Measurements from ENCODE around the gene PRR5.

The PRR5 gene

GRCh38 chr22:44705022-44705297 lies 3.0 kb downstream of the PRR5 start:
- H3K27ac ChIP-seq = no peak overlapping the region
- TF ChIP-seq CTCF (conservative IDR thresholded peaks at IDR 0.05) = no peak

GRCh38 chr22:44706488-44706887 lies 4.5 kb downstream of the PRR5 start:
- TF ChIP-seq CTCF (conservative IDR thresholded peaks at IDR 0.05) = no peak
- H3K27ac ChIP-seq = no peak overlapping the region

GRCh38 chr22:44707178-44707577 lies 5.2 kb downstream of the PRR5 start:
- H3K27ac ChIP-seq = no peak overlapping the region
- TF ChIP-seq CTCF (conservative IDR thresholded peaks at IDR 0.05) = no peak

- H3K27ac ChIP-seq = no peak overlapping the region
- no peak for TF ChIP-seq CTCF (conservative IDR thresholded peaks at IDR 0.05)
Observed at GRCh38 chr22:44707752-44708151, 5.7 kb downstream of the PRR5 start.

GRCh38 chr22:44709881-44710392 lies 7.9 kb downstream of the PRR5 start:
- no peak for TF ChIP-seq CTCF (conservative IDR thresholded peaks at IDR 0.05)
- no peak overlapping the region for H3K27ac ChIP-seq

GRCh38 chr22:44710474-44711240 lies 8.7 kb downstream of the PRR5 start:
- TF ChIP-seq CTCF (conservative IDR thresholded peaks at IDR 0.05) = no peak
- H3K27ac ChIP-seq = no peak overlapping the region

GRCh38 chr22:44711241-44711560 lies 9.2 kb downstream of the PRR5 start:
- H3K27ac ChIP-seq = no peak overlapping the region
- no peak for TF ChIP-seq CTCF (conservative IDR thresholded peaks at IDR 0.05)
